H9 (cell line): ENCODE measurements around the gene IREB2. TPM values are rescaled to one million over a fixed set of nuclear protein-coding genes. Genes with fewer than 3 reads are reported as not detected.

ENCODE experiments used
- DNase-seq: peaks from one replicate; pipeline ENCODE4 v3.0.0-alpha.2; 2017
- H2AFZ ChIP-seq: one replicate; pipeline ENCODE4 v1.6.1; 2013; ENCODE audit warnings: mild to moderate bottlenecking, low read length, control low read depth, moderate library complexity
- H2AK5ac ChIP-seq: 2 replicates; pipeline ENCODE4 v1.6.1; 2013; ENCODE audit warnings: low read length, control low read depth, mixed read lengths; ENCODE audit not compliant: insufficient read length
- H2BK120ac ChIP-seq: one replicate; pipeline ENCODE4 v1.6.1; 2013; ENCODE audit warnings: low read depth, mild to moderate bottlenecking, low read length, control low read depth, inconsistent platforms; ENCODE audit not compliant: poor library complexity, severe bottlenecking
- H2BK12ac ChIP-seq: 2 replicates; pipeline ENCODE4 v1.6.1; 2013; ENCODE audit warnings: low read length, control low read depth, mixed read lengths, low read depth; ENCODE audit not compliant: insufficient read length
- H2BK15ac ChIP-seq: 2 replicates; pipeline ENCODE4 v1.6.1; 2013; ENCODE audit warnings: low read depth, low read length, control low read depth
- H2BK20ac ChIP-seq: one replicate; pipeline ENCODE4 v1.6.1; 2013; ENCODE audit warnings: low read depth, mild to moderate bottlenecking, low read length, control low read depth, inconsistent platforms; ENCODE audit not compliant: poor library complexity, severe bottlenecking
- H2BK5ac ChIP-seq: 2 replicates; pipeline ENCODE4 v1.6.1; 2013; ENCODE audit warnings: low read length, control low read depth, mixed read lengths; ENCODE audit not compliant: insufficient read length
- H3K14ac ChIP-seq: 2 replicates; pipeline ENCODE4 v1.6.1; 2013; ENCODE audit warnings: low read length, control low read depth; ENCODE audit not compliant: insufficient read depth
- H3K18ac ChIP-seq: 2 replicates; pipeline ENCODE4 v1.6.1; 2013; ENCODE audit warnings: low read depth, mild to moderate bottlenecking, mixed read lengths, low read length, control low read depth; ENCODE audit not compliant: insufficient read length
- H3K23ac ChIP-seq: 2 replicates; pipeline ENCODE4 v1.6.1; 2013; ENCODE audit warnings: low read length, control low read depth, mixed read lengths, low read depth; ENCODE audit not compliant: insufficient read length
- H3K23me2 ChIP-seq: 2 replicates; pipeline ENCODE4 v1.6.1; 2013; ENCODE audit warnings: low read depth, mild to moderate bottlenecking, mixed read lengths, low read length, control low read depth; ENCODE audit not compliant: insufficient read length, poor library complexity, severe bottlenecking
- H3K27ac ChIP-seq: 2 replicates; pipeline ENCODE4 v1.5.1; 2013; ENCODE audit warnings: low read length, control low read depth, mixed read lengths, low read depth; ENCODE audit not compliant: insufficient read length
- H3K27me3 ChIP-seq: 2 replicates; pipeline ENCODE4 v1.6.1; 2013; ENCODE audit warnings: low read length, control low read depth, inconsistent platforms; ENCODE audit not compliant: insufficient read depth
- H3K4ac ChIP-seq: 2 replicates; pipeline ENCODE4 v1.6.1; 2013; ENCODE audit warnings: low read depth, mild to moderate bottlenecking, control low read depth, inconsistent platforms, low read length, moderate library complexity
- H3K4me1 ChIP-seq: 2 replicates; pipeline ENCODE4 v1.6.1; 2013; ENCODE audit warnings: low read length, control low read depth, inconsistent platforms; ENCODE audit not compliant: insufficient read depth
- H3K4me2 ChIP-seq: 2 replicates; pipeline ENCODE4 v1.6.1; 2013; ENCODE audit warnings: low read length, control low read depth, mixed read lengths; ENCODE audit not compliant: insufficient read length, insufficient read depth
- H3K56ac ChIP-seq: 2 replicates; pipeline ENCODE4 v1.6.1; 2013; ENCODE audit warnings: low read depth, mild to moderate bottlenecking, mixed read lengths, low read length, control low read depth; ENCODE audit not compliant: insufficient read length
- H3K79me1 ChIP-seq: 2 replicates; pipeline ENCODE4 v1.6.1; 2013; ENCODE audit warnings: low read depth, mild to moderate bottlenecking, moderate library complexity, low read length, control low read depth, inconsistent platforms; ENCODE audit not compliant: insufficient read depth, poor library complexity, severe bottlenecking
- H3K79me2 ChIP-seq: 2 replicates; pipeline ENCODE4 v1.6.1; 2013; ENCODE audit warnings: low read length, control low read depth, inconsistent platforms; ENCODE audit not compliant: insufficient read depth
- H3K9ac ChIP-seq: 2 replicates; pipeline ENCODE4 v1.6.1; 2013; ENCODE audit warnings: low read length, control low read depth, mixed read lengths; ENCODE audit not compliant: insufficient read length; ENCODE audit errors: extremely low read depth
- H3K9me3 ChIP-seq: one replicate; pipeline ENCODE4 v1.6.1; 2013; ENCODE audit warnings: low read depth, low read length, inconsistent platforms; ENCODE audit not compliant: control insufficient read depth
- H3T11ph ChIP-seq: one replicate; pipeline ENCODE4 v1.6.1; 2013; ENCODE audit warnings: mild to moderate bottlenecking, low read length, control low read depth, inconsistent platforms
- H4K20me1 ChIP-seq: one replicate; pipeline ENCODE4 v1.6.1; 2013; ENCODE audit not compliant: control insufficient read depth, insufficient read length, insufficient read depth
- H4K5ac ChIP-seq: 2 replicates; pipeline ENCODE4 v1.6.1; 2013; ENCODE audit warnings: low read depth, mild to moderate bottlenecking, mixed read lengths, low read length, control low read depth; ENCODE audit not compliant: insufficient read length
- H4K8ac ChIP-seq: replicated peaks from 2 replicates; pipeline ENCODE4 v1.6.1; 2013; ENCODE audit warnings: low read length, control low read depth, mixed read lengths, low read depth; ENCODE audit not compliant: insufficient read length
- H4K91ac ChIP-seq: 2 replicates; pipeline ENCODE4 v1.6.1; 2013; ENCODE audit warnings: low read depth, mild to moderate bottlenecking, moderate library complexity, mixed read lengths, low read length, control low read depth; ENCODE audit not compliant: insufficient read length
- H3K27ac Mint-ChIP-seq, 3 experiments: 2 replicates in 2 of 3; 3 replicates in 1 of 3; pipeline ENCODE4 v1.8.0; 2020 to 2021; ENCODE audit warnings: mixed read lengths in 3 of 3, mild to moderate bottlenecking in 1 of 3, moderate library complexity in 1 of 3
- H3K27me3 Mint-ChIP-seq: 2 replicates; pipeline ENCODE4 v1.8.0; 2021; ENCODE audit warnings: low read depth, mild to moderate bottlenecking, moderate library complexity, mixed read lengths
- H3K36me3 Mint-ChIP-seq, 3 experiments: 2 replicates in 2 of 3; 3 replicates in 1 of 3; pipeline ENCODE4 v1.8.0; 2020 to 2021; ENCODE audit warnings: low read depth in 3 of 3, mixed read lengths in 3 of 3; ENCODE audit not compliant: insufficient read depth in 1 of 3
- H3K4me1 Mint-ChIP-seq, 2 experiments: 2 replicates each; pipeline ENCODE4 v1.8.0; 2020; ENCODE audit warnings: mixed read lengths in 2 of 2
- H3K4me3 Mint-ChIP-seq, 2 experiments: 2 replicates in 1 of 2; 3 replicates in 1 of 2; pipeline ENCODE4 v1.8.0; 2020 to 2021; ENCODE audit warnings: mild to moderate bottlenecking in 2 of 2, mixed read lengths in 2 of 2, moderate library complexity in 1 of 2
- H3K9me3 Mint-ChIP-seq, 2 experiments: 2 replicates in 1 of 2; 3 replicates in 1 of 2; pipeline ENCODE4 v1.8.0; 2020; ENCODE audit warnings: mild to moderate bottlenecking in 2 of 2, mixed read lengths in 2 of 2, moderate library complexity in 1 of 2
- CTCF ChIP-seq: fragments of 200-600 bp; sonication (generic); conservative IDR thresholded peaks from 3 replicates; pipeline ENCODE4 v1.8.0; 2021; ENCODE audit warnings: antibody characterized with exemption, mild to moderate bottlenecking
- WGBS: extraction: QIAGEN DNeasy Blood & Tissue Kit; methylation state at CpG from one replicate; pipeline ENCODE4 v1.1.7; 2013; ENCODE audit warnings: missing lambda C conversion rate, low lambda C conversion rate, mixed read lengths; ENCODE audit not compliant: insufficient read length; ENCODE audit errors: extremely low coverage; 5-methylcytosine and 5-hydroxymethylcytosine counted together
- total RNA-seq: library from RNA; stranded (reverse); gene quantifications from 2 replicates; pipeline ENCODE4 v1.2.1, GENCODE V29; 2021

IREB2 gene
- total RNA-seq, 1 experiment from 2014 or later = 87.6 TPM

GRCh38 chr15:78394026-78394425, 44.0 kb upstream of the IREB2 start:
- Histone ChIP-seq H2BK5ac (no peak overlapping the region), H2BK12ac (no peak overlapping the region), H2AK5ac (no peak overlapping the region), H3K27ac (no peak overlapping the region), H4K5ac (no peak overlapping the region), H3K27me3 (no peaks in the 10 kb centered on the region), H3K14ac (no peak overlapping the region), H3K79me2 (no peaks in the 10 kb centered on the region), H3K18ac (no peak overlapping the region), H4K20me1 (no peaks in the 10 kb centered on the region), H3K56ac (no peak overlapping the region), H2BK20ac (no peak overlapping the region), H2AFZ (no peak overlapping the region), H2BK15ac (no peak overlapping the region), H3K23ac (no peak overlapping the region), H3K4me2 (no peak overlapping the region), H3K79me1 (no peaks in the 10 kb centered on the region), H3K4ac (no peak overlapping the region), H4K8ac (no peak overlapping the region), H3K9me3 (no peaks in the 10 kb centered on the region), H4K91ac (no peak overlapping the region), H3K23me2 (no peaks in the 10 kb centered on the region), H3K4me1 (peaks cover 1% of the 10 kb centered on the region; the same call in 1 of the 2 replicates), H3T11ph (no peak overlapping the region), H3K9ac (no peak overlapping the region), H2BK120ac (no peak overlapping the region)
- Mint-ChIP-seq H3K9me3 (peaks cover 3 to 8% of the 10 kb centered on the region in 2 experiments; a peak in 2 of 5 replicates), H3K4me1 (peaks cover 61 to 77% of the 10 kb centered on the region in 2 experiments), H3K27ac (peak overlapping the region in 2 of 3 experiments; percentile 15 to 45; a peak in 1 of 7 replicates), H3K36me3 (peaks cover 0 to 5% (median 2%) of the 10 kb centered on the region in 3 experiments; a peak in 2 of 7 replicates), H3K4me3 (0 out of 5 replicates have a peak overlapping the region, but pooled peaks of 1 of the 2 experiments have one; percentile 15), H3K27me3 (peaks cover 3% of the 10 kb centered on the region)
- DNase-seq = no peak
- TF ChIP-seq CTCF = no peak
- WGBS = no CpG with 5 or more reads among the region's 3 CpGs
